Measurements from ENCODE around the gene DNAL1. TPM values are rescaled to one million over a fixed set of nuclear protein-coding genes. Genes with fewer than 3 reads are reported as not detected.
A peak's percentile ranks its signal among the peaks of the same experiment; 100 is the strongest.

DNAL1 gene
- total and polyA plus RNA-seq, 9 of the 15 experiments (the other 6 are each of a cell fraction or from before 2014, with no cell fraction given) = 1.6 to 11.7 (median 4.8) TPM

- peak in 1 of 2 experiments; percentile 82; a peak in 2 of 4 replicates for TF ChIP-seq HDAC1 (IDR thresholded peaks at IDR 0.05)
- TF ChIP-seq PRDM10 (IDR thresholded peaks at IDR 0.05; ENCODE audit: partially characterized antibody) = peak; percentile 27
- TF ChIP-seq TGIF2 (CRISPR knock-in tag; IDR thresholded peaks at IDR 0.05) = no peak
- TF ChIP-seq PML (IDR thresholded peaks at IDR 0.05; ENCODE audit: low read length) = peak; percentile 39; the same call in 1 of the 2 replicates
- TF ChIP-seq HNRNPLL (IDR thresholded peaks at IDR 0.05; ENCODE audit: low read depth, low read length, poor library complexity, severe bottlenecking) = peak; percentile 66
- peak; percentile 76 for TF ChIP-seq POLR2B (IDR thresholded peaks at IDR 0.05; ENCODE audit: low read depth, partially characterized antibody)
- TF ChIP-seq POLR2A (conservative IDR thresholded peaks at IDR 0.05) = peak; percentile 84
- TF ChIP-seq NFRKB (IDR thresholded peaks at IDR 0.05; ENCODE audit: low read depth) = peak; percentile 63; the same call in 1 of the 2 replicates
- no peak for TF ChIP-seq CBX8 (IDR thresholded peaks at IDR 0.05; ENCODE audit: borderline replicate concordance, extremely low read depth, low read depth, low read length, poor library complexity, severe bottlenecking)
- TF ChIP-seq, protein P1, sequence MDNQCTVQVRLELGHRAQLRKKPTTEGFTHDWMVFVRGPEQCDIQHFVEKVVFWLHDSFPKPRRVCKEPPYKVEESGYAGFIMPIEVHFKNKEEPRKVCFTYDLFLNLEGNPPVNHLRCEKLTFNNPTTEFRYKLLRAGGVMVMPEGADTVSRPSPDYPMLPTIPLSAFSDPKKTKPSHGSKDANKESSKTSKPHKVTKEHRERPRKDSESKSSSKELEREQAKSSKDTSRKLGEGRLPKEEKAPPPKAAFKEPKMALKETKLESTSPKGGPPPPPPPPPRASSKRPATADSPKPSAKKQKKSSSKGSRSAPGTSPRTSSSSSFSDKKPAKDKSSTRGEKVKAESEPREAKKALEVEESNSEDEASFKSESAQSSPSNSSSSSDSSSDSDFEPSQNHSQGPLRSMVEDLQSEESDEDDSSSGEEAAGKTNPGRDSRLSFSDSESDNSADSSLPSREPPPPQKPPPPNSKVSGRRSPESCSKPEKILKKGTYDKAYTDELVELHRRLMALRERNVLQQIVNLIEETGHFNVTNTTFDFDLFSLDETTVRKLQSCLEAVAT (IDR thresholded peaks at IDR 0.05) = no peak
- peak; percentile 76 for TF ChIP-seq GABPA (tag; conservative IDR thresholded peaks at IDR 0.05; ENCODE audit: low read depth)
- TF ChIP-seq DMBX1 (CRISPR knock-in tag; IDR thresholded peaks at IDR 0.05; ENCODE audit: borderline replicate concordance) = no peak
- TF ChIP-seq CREB3L1 (IDR thresholded peaks at IDR 0.05; ENCODE audit: borderline replicate concordance, low read depth) = peak; percentile 56; the same call in 1 of the 2 replicates
- TF ChIP-seq SRSF7 (optimal IDR thresholded peaks at IDR 0.05; ENCODE audit: low read depth, low read length) = no peak
Observed at GRCh38 chr14:73644531-73645247, at the start of gene DNAL1 (continued).

Data from K562 (cell line).